GM18508 (cell line): Measurements from ENCODE around the gene DR1.

Experiments used
- ATAC-seq: cut with Tn5 transposase; IDR thresholded peaks from one replicate; pipeline ENCODE4 v1.9.1; 2021; ENCODE audit warnings: moderate number of reproducible peaks; ENCODE audit not compliant: insufficient read depth, unreplicated experiment

The DR1 gene

DNA sequence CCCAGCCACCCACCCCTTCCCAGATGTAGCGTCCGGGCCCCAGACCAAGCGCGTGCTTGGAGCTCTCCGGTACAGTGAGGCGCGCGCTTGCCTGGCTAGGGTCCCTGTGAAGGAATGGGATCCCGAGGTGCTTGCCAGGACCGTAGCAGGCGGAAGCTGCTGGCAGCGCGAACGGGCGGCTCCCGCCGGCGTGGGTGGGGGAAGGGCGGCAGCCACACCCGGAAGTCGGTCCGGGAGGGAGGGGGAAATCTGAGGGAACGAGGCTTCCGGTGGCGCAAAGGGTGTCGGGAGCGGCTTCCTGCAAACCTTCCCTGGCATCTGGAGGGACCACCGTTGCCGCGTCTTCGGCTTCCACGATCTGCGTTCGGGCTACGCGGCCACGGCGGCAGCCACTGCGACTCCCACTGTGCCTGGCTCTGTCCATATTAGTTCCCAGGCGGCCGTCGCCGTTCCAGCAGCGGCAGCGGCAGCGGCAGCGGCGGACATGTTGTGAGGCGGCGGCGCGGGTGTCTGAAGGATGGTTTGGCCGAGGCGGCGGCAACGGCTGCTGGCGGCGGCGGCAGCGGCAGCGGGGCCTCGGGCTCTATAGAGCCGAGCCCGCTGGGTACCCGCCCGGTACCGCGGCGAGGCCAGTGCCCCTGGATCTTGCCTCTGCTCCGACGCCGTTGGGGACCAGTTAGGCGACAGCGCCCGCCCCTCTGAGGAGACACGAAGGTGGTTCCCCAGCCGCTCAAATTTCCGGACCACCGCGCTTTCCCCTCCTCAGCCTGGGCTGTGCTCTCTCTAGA is at the start of gene DR1:
DR1 (plus strand) TSS at position 275 of the 788 bp plus-strand sequence. CDS start 739 bp downstream, outside the sequence.
- ATAC-seq = peak; percentile 39

- no peak for ATAC-seq
These were observed 49.1 kb upstream of the DR1 start for GRCh38 chr1:93296555-93297154.

DNA sequence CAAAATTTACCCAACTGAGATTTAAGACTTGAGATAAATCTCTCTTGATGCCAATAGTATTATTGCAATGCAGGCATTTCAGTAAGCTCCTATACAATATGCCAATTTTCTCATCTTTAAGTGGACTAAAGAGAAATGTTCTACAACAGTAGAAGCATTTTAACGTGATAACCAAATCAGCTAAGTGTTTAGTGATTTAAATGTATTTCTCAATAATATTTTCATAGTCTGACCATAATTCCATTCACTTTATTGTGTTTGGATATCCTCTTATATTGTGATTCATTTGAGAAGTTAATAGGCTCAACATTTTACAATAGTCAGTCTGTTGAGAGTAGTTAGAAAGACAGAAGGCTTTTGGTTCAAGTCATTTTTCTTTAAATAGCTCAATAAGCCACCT is 44.6 kb upstream of the DR1 start:
- no peak for ATAC-seq

DNA sequence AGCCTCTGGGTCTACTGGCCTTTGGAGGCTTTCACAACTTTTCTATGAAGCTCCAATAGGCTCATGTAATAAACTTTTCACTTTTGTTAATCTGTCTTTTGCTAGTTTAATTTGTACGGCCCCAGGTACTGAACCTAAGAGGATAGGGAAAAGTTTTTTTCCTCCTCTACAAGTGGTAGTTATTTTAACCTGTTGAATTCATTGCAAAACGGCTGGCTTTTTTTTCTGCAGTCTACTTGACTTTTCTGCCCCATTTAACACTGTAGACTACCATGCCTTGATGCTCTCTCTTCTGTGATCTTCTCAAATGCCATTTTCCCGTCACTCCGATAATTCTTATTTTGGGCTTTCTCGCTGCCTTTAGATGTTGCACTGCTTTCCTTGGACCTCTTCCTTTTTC is 43.6 kb upstream of the DR1 start:
- ATAC-seq = no peak

- ATAC-seq = no peak
These were observed 41.0 kb upstream of the DR1 start for GRCh38 chr1:93304716-93305138.

DNA sequence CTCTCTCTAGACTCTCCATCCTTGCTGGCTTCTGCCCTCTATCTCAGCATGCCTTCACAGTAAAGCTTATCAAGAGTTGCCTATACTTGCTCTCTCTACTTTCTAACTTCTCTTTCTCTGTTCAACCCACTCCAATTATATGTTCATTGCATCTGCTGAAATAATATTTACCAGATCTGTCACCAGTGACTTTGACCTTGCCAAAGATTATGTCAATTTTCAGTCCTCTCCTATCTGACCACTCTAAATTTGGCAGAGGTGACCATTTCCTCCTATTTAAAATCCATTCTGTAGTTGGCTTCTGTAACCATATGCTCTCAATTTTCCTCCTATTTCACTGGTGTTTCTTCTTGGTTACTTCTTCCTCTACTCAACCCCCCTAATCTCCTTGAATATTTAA is 38.8 kb upstream of the DR1 start:
- no peak for ATAC-seq

DNA sequence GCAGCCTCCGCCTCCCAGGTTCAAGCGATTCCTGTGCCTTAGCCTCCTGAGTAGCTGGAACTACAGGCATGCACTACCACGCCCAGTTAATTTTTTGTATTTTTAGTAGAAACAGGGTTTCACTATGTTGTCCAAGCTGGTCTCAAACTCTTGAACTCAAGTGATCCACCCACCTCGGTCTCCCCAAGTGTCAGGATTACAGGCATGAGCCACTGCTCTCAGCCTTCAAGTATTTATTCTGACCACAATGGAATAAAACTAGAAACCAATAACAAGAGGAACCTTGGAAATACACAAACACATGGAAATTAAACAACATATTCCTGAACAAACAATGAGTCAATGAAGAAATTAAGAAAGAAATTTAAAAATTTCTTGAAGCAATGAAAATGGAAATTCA is 32.7 kb upstream of the DR1 start:
- ATAC-seq = no peak

DNA sequence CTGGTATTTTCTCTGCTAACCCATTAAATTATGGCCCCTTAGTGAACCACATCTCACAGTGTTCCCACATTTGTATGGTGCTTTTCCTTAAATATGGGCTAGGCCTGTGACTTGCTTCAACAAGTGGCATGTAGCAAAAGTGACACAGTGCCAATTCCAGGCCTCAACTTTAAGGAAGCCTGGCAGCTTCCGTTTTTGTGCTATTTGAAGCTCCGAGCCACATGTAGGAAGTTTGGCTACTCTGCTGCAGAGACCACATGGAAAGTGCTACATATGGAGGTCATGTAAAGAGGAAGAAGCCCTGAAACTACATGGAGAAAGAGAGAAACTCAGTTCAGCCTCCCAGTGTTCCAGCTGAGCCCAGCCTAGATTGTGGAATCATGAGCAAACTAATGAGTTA is 28.5 kb upstream of the DR1 start:
- ATAC-seq = no peak

- no peak for ATAC-seq
These were observed 27.8 kb upstream of the DR1 start for GRCh38 chr1:93317943-93318342.

DNA sequence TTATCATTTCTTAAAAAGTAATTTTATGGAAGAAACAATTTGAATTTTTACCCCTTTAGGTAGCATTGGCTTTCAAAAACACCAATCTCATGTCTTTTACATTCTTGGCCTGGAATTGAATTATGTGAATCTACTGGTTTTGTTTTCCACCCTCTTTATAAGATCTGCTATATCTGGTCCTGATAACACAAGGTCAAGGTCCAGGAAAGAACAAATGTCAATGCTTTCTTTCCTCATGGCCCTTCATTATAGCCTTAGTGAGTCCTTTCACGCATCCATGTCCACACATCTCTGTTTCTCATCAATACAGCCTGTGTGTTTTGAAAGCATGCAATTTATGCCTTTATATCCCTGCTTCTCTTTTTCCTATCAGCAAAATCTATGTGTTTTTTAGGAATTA is 24.0 kb upstream of the DR1 start:
- ATAC-seq = no peak

GRCh38 chr1:93322349-93322748 is 23.4 kb upstream of the DR1 start:
- no peak for ATAC-seq

DNA sequence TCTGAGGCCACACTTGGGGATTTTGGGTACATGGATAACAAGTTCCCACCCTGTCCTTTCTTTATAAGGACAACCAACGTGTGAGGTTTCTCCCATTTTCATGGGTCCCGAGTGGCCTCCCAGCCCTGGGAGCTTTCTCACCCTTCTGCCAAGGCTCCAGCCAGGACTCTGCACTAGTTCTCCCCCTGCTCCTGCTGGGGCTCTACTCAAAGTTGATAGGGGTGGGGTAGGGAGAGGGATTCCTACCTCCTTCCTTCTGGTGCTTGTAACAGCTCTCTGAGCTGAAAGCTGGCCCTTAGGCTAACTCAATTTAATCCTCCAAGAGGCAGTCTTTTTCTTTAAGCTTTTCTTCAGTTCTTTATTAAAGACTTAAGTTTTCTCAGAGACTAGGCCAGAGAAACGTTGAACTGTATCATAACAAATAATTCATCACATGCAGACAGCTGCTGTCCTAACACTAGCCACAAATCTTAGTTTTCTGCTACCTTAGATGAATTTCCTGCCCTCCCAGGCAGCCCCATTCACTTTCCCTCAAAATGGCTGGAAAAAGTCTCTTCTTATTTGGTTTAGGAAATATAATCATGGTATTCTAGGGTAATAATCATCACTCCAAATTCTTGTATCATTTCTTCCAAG is 22.4 kb upstream of the DR1 start:
- no peak for ATAC-seq

- ATAC-seq = no peak
These were observed 20.9 kb upstream of the DR1 start for GRCh38 chr1:93324486-93325464.

- no peak for ATAC-seq
These were observed 16.6 kb upstream of the DR1 start for GRCh38 chr1:93328809-93329760.

DNA sequence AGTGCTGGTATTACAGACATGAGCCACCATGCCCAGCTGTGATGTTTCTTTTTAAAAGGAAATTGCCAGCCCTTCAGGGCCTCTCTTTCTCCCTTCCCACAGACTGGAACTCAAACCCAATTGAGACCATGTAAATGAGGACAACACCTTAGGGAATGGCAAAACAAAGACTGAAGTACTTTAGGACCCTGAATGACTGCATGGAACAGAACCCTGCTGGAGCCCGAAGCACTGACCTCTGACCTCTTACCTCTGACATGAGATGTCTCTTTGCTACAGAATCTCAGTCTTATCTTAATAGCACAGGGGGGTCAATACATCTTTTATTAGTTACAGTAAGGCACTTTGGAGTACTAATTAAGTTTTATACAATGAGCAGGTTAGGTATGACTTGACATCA is 15.5 kb upstream of the DR1 start:
- ATAC-seq = no peak

GRCh38 chr1:93330617-93331016 is 15.1 kb upstream of the DR1 start:
- no peak for ATAC-seq

GRCh38 chr1:93331412-93331811 is 14.3 kb upstream of the DR1 start:
- ATAC-seq = no peak

- ATAC-seq = no peak
These were observed 13.3 kb upstream of the DR1 start for GRCh38 chr1:93332368-93332767.

- no peak for ATAC-seq
These were observed 7.1 kb upstream of the DR1 start for GRCh38 chr1:93338387-93339146.
